CD4-positive, CD25-positive, alpha-beta regulatory T cell (primary cell): ENCODE results near the gene TMEM259. TPM values are rescaled to one million over a fixed set of nuclear protein-coding genes. Genes with fewer than 3 reads are reported as not detected.
A peak's percentile ranks its signal among the peaks of the same experiment; 100 is the strongest.

Experiments
- ATAC-seq, 2 donors: fragments of 150-1000 bp; cut with Tn5 transposase; one replicate each; pipeline ENCODE4 v1.10.0; 2021; ENCODE audit warnings: low read depth in 2 of 2, moderate number of reproducible peaks in 2 of 2, moderate library complexity in 1 of 2
- DNase-seq, 3 donors: peaks; one replicate each; pipeline versions ENCODE4 v3.0.0 to v3.0.0-alpha.2; 2012 to 2022; ENCODE audit warnings: mixed read lengths in 1 of 3
- H3K27ac ChIP-seq: one replicate; pipeline ENCODE4 v1.7.0; 2013; ENCODE audit warnings: mild to moderate bottlenecking, low read length; ENCODE audit not compliant: insufficient read depth, poor library complexity, severe bottlenecking
- H3K27me3 ChIP-seq: one replicate; pipeline ENCODE4 v1.7.0; 2013; ENCODE audit warnings: low read length; ENCODE audit not compliant: control insufficient read depth, insufficient read depth
- H3K36me3 ChIP-seq: one replicate; pipeline ENCODE4 v1.7.0; 2013; ENCODE audit warnings: mild to moderate bottlenecking, low read length, moderate library complexity; ENCODE audit not compliant: control insufficient read depth, insufficient read depth
- H3K4me1 ChIP-seq: 2 replicates; pipeline ENCODE4 v1.7.0; 2013; ENCODE audit warnings: mild to moderate bottlenecking, low read length; ENCODE audit not compliant: insufficient read depth, control insufficient read depth, poor library complexity, severe bottlenecking
- H3K4me3 ChIP-seq: one replicate; pipeline ENCODE4 v1.7.0; 2013; ENCODE audit warnings: low read depth, mild to moderate bottlenecking, low read length, moderate library complexity
- H3K9me3 ChIP-seq, 2 experiments: 1 replicate in 1 of 2; 2 replicates in 1 of 2; pipeline ENCODE4 v1.7.0; 2013; ENCODE audit warnings: low read length in 2 of 2, mild to moderate bottlenecking in 1 of 2, moderate library complexity in 1 of 2; ENCODE audit not compliant: control insufficient read depth in 2 of 2
- H3K27ac Mint-ChIP-seq, 3 donors: one replicate each; pipeline ENCODE4 v1.8.0; 2020 to 2022; ENCODE audit warnings: mild to moderate bottlenecking in 3 of 3, mixed read lengths in 3 of 3, moderate library complexity in 2 of 3
- H3K27me3 Mint-ChIP-seq: one replicate; pipeline ENCODE4 v1.8.0; 2022; ENCODE audit warnings: mild to moderate bottlenecking, mixed read lengths
- H3K36me3 Mint-ChIP-seq: one replicate; pipeline ENCODE4 v1.8.0; 2020; ENCODE audit warnings: mixed read lengths
- H3K4me1 Mint-ChIP-seq, 4 donors: one replicate each; pipeline ENCODE4 v1.8.0; 2020 to 2022; ENCODE audit warnings: mixed read lengths in 4 of 4, mild to moderate bottlenecking in 1 of 4
- H3K4me3 Mint-ChIP-seq, 4 donors: one replicate each; pipeline ENCODE4 v1.8.0; 2020 to 2022; ENCODE audit warnings: mild to moderate bottlenecking in 4 of 4, mixed read lengths in 4 of 4, moderate library complexity in 3 of 4
- H3K9me3 Mint-ChIP-seq, 7 donors: one replicate each; pipeline ENCODE4 v1.8.0; 2020 to 2022; ENCODE audit warnings: mixed read lengths in 7 of 7, mild to moderate bottlenecking in 3 of 7, moderate library complexity in 2 of 7
- polyA plus RNA-seq, 4 donors: library from polyadenylated mRNA; unstranded; fragments of 300-500 nt; fragmentation: Illumina TruSeq; gene quantifications; one replicate each; pipeline ENCODE4 v1.2.3, GENCODE V29; 2021
- total RNA-seq: library from RNA; stranded (reverse); gene quantifications from one replicate; pipeline ENCODE4 v1.2.3, GENCODE V29; 2022

TMEM259 gene
- total and polyA plus RNA-seq, 5 donors from 2014 or later = 51.6 to 339 (median 55.1) TPM

- H3K36me3 ChIP-seq = no peaks in the 10 kb centered on the region
- peaks cover 37% of the 10 kb centered on the region for H3K27me3 Mint-ChIP-seq
- peaks cover 0 to 2% (median 0%) of the 10 kb centered on the region in 7 donors for H3K9me3 Mint-ChIP-seq
- H3K36me3 Mint-ChIP-seq = no peaks in the 10 kb centered on the region
- peak overlapping the region in 2 of 4 donors; percentile 73 to 76 for H3K4me3 Mint-ChIP-seq
- H3K4me1 Mint-ChIP-seq = peaks cover 0 to 26% (median 1%) of the 10 kb centered on the region in 4 donors
- H3K27ac ChIP-seq = no peak overlapping the region
- ATAC-seq (no peak), DNase-seq (no peak)
- H3K9me3 ChIP-seq = no peaks in the 10 kb centered on the region
- no peak overlapping the region for H3K4me3 ChIP-seq
- peak overlapping the region in 1 of 3 donors; percentile 35 for H3K27ac Mint-ChIP-seq
- H3K27me3 ChIP-seq = peaks cover 6% of the 10 kb centered on the region
- H3K4me1 ChIP-seq = peaks cover 25% of the 10 kb centered on the region
Observed at GRCh38 chr19:999379-999719, 21.6 kb downstream of the TMEM259 start.

GRCh38 chr19:998064-998463, 22.9 kb downstream of the TMEM259 start:
- H3K4me3 ChIP-seq = no peak overlapping the region
- peaks cover 0 to 26% (median 1%) of the 10 kb centered on the region in 4 donors for H3K4me1 Mint-ChIP-seq
- peaks cover 3% of the 10 kb centered on the region for H3K36me3 ChIP-seq
- H3K9me3 Mint-ChIP-seq = peaks cover 0 to 2% (median 0%) of the 10 kb centered on the region in 7 donors
- H3K27me3 ChIP-seq = peaks cover 6% of the 10 kb centered on the region
- H3K27ac Mint-ChIP-seq = no peak overlapping the region
- H3K9me3 ChIP-seq = no peaks in the 10 kb centered on the region
- DNase-seq (no peak), ATAC-seq (no peak)
- H3K27me3 Mint-ChIP-seq = peaks cover 37% of the 10 kb centered on the region
- H3K4me1 ChIP-seq = peaks cover 25% of the 10 kb centered on the region
- H3K4me3 Mint-ChIP-seq = peak overlapping the region in 2 of 4 donors; percentile 35 to 67
- no peaks in the 10 kb centered on the region for H3K36me3 Mint-ChIP-seq
- H3K27ac ChIP-seq = no peak overlapping the region

- Histone ChIP-seq H3K4me1 (peaks cover 19% of the 10 kb centered on the region), H3K4me3 (no peak overlapping the region), H3K9me3 (no peaks in the 10 kb centered on the region), H3K36me3 (peaks cover 3% of the 10 kb centered on the region), H3K27ac (no peak overlapping the region), H3K27me3 (peaks cover 6% of the 10 kb centered on the region)
- peak overlapping the region; percentile 25 to 81 (median 60) for H3K4me3 Mint-ChIP-seq
- H3K27me3 Mint-ChIP-seq = peaks cover 27% of the 10 kb centered on the region
- peaks cover 3% of the 10 kb centered on the region for H3K36me3 Mint-ChIP-seq
- DNase-seq (peak; percentile 51 to 68 (median 63)), ATAC-seq (peak in 1 of 2 donors; percentile 49)
- peaks cover 0 to 2% (median 0%) of the 10 kb centered on the region in 7 donors for H3K9me3 Mint-ChIP-seq
- peaks cover 0 to 24% (median 1%) of the 10 kb centered on the region in 4 donors for H3K4me1 Mint-ChIP-seq
- H3K27ac Mint-ChIP-seq = peak overlapping the region in 1 of 3 donors; percentile 82
Observed at GRCh38 chr19:996051-996838, 24.7 kb downstream of the TMEM259 start.

- H3K36me3 ChIP-seq = peaks cover 3% of the 10 kb centered on the region
- peaks cover 6% of the 10 kb centered on the region for H3K27me3 ChIP-seq
- Mint-ChIP-seq H3K4me3 (no peak overlapping the region), H3K4me1 (peaks cover 0 to 20% (median 1%) of the 10 kb centered on the region in 4 donors), H3K27me3 (peaks cover 27% of the 10 kb centered on the region), H3K27ac (no peak overlapping the region), H3K9me3 (peaks cover 0 to 2% (median 0%) of the 10 kb centered on the region in 7 donors), H3K36me3 (peaks cover 3% of the 10 kb centered on the region)
- no peak overlapping the region for H3K27ac ChIP-seq
- no peak for DNase-seq
- no peak for ATAC-seq
- H3K4me1 ChIP-seq = peaks cover 12% of the 10 kb centered on the region
- H3K9me3 ChIP-seq = no peaks in the 10 kb centered on the region
- H3K4me3 ChIP-seq = no peak overlapping the region
Observed at GRCh38 chr19:995051-995827, 25.7 kb downstream of the TMEM259 start.

GRCh38 chr19:994516-994915, 26.4 kb downstream of the TMEM259 start:
- peaks cover 3% of the 10 kb centered on the region for H3K36me3 Mint-ChIP-seq
- H3K27ac Mint-ChIP-seq = no peak overlapping the region
- H3K27me3 Mint-ChIP-seq = peaks cover 24% of the 10 kb centered on the region

GRCh38 chr19:993831-994393, 27.0 kb downstream of the TMEM259 start:
- Mint-ChIP-seq H3K27ac (no peak overlapping the region), H3K4me3 (no peak overlapping the region), H3K36me3 (peaks cover 3% of the 10 kb centered on the region), H3K9me3 (peaks cover 0 to 2% (median 0%) of the 10 kb centered on the region in 7 donors), H3K4me1 (peaks cover 0 to 16% (median 1%) of the 10 kb centered on the region in 4 donors), H3K27me3 (peaks cover 17% of the 10 kb centered on the region)
- Histone ChIP-seq H3K27me3 (peaks cover 4% of the 10 kb centered on the region), H3K36me3 (peaks cover 3% of the 10 kb centered on the region), H3K27ac (no peak overlapping the region), H3K9me3 (no peaks in the 10 kb centered on the region), H3K4me3 (no peak overlapping the region), H3K4me1 (peaks cover 12% of the 10 kb centered on the region)
- DNase-seq (no peak), ATAC-seq (no peak)

More at GRCh38 chr19:994516-994915, 26.4 kb downstream of the TMEM259 start:
- peaks cover 6% of the 10 kb centered on the region for H3K27me3 ChIP-seq
- peaks cover 12% of the 10 kb centered on the region for H3K4me1 ChIP-seq
- DNase-seq (no peak), ATAC-seq (no peak)
- no peak overlapping the region for H3K4me3 ChIP-seq
- Mint-ChIP-seq H3K4me3 (no peak overlapping the region), H3K9me3 (peaks cover 0 to 2% (median 0%) of the 10 kb centered on the region in 7 donors), H3K4me1 (peaks cover 0 to 20% (median 1%) of the 10 kb centered on the region in 4 donors)
- H3K27ac ChIP-seq = no peak overlapping the region
- H3K9me3 ChIP-seq = no peaks in the 10 kb centered on the region
- H3K36me3 ChIP-seq = peaks cover 3% of the 10 kb centered on the region

- peaks cover 4% of the 10 kb centered on the region for H3K27me3 ChIP-seq
- H3K36me3 ChIP-seq = peaks cover 6% of the 10 kb centered on the region
- ATAC-seq (no peak), DNase-seq (no peak)
- Mint-ChIP-seq H3K27me3 (peaks cover 14% of the 10 kb centered on the region), H3K4me3 (no peak overlapping the region), H3K36me3 (peaks cover 3% of the 10 kb centered on the region), H3K4me1 (peaks cover 0 to 15% (median 1%) of the 10 kb centered on the region in 4 donors), H3K27ac (no peak overlapping the region), H3K9me3 (peaks cover 0 to 2% (median 0%) of the 10 kb centered on the region in 7 donors)
- H3K9me3 ChIP-seq = no peaks in the 10 kb centered on the region
- no peak overlapping the region for H3K27ac ChIP-seq
- H3K4me1 ChIP-seq = peaks cover 12% of the 10 kb centered on the region
- H3K4me3 ChIP-seq = no peak overlapping the region
Observed at GRCh38 chr19:993361-993830, 27.5 kb downstream of the TMEM259 start.
